Common myeloid progenitor, CD34-positive (primary cell): ENCODE results near the gene NPIPB12.
"Not testable (repeated sequence)": the region's sequence is repeated elsewhere in the genome, so short reads cannot be mapped to it uniquely, and the experiment has no call there.

ENCODE experiments used
- CTCF ChIA-PET: fragments of 350-600 bp; sonication (Branson Sonifier 250); formaldehyde crosslinking; loops from one replicate; lab custom pipeline; 2021; ENCODE audit warnings: antibody characterized with exemption; lab: Charles Lee
- POLR2A ChIA-PET: fragments of 350-600 bp; sonication (Branson Sonifier 250); formaldehyde crosslinking; loops from one replicate; lab custom pipeline; 2021; ENCODE audit warnings: antibody characterized with exemption; lab: Charles Lee
- DNase-seq, 3 donors: peaks; one replicate each; pipeline versions ENCODE4 v3.0.0 to v3.0.0-alpha.2; 2013
- H3K27ac ChIP-seq, 2 experiments: 1 replicate in 1 of 2; 2 replicates in 1 of 2; pipeline ENCODE4 v1.7.0; 2013; ENCODE audit warnings: inconsistent platforms in 2 of 2, low read length in 2 of 2, mild to moderate bottlenecking in 2 of 2, low read depth in 1 of 2, moderate library complexity in 1 of 2; ENCODE audit not compliant: severe bottlenecking in 2 of 2, insufficient read depth in 1 of 2, poor library complexity in 1 of 2
- H3K27me3 ChIP-seq, 5 experiments: replicated peaks in 2 of 5; 1 replicate in 3 of 5; 2 replicates in 2 of 5; pipeline versions ENCODE4 v1.6.1 to v1.7.0; 2013; ENCODE audit warnings: low read length in 4 of 5, mild to moderate bottlenecking in 2 of 5, moderate library complexity in 2 of 5, inconsistent platforms in 1 of 5; ENCODE audit not compliant: insufficient read depth in 5 of 5, control insufficient read depth in 4 of 5
- H3K36me3 ChIP-seq, 4 experiments: 1 replicate in 2 of 4; 2 replicates in 2 of 4; pipeline versions ENCODE4 v1.6.1 to v1.7.0; 2013; ENCODE audit warnings: low read length in 3 of 4, control low read depth in 1 of 4, mild to moderate bottlenecking in 1 of 4; ENCODE audit not compliant: control insufficient read depth in 4 of 4, insufficient read depth in 4 of 4
- H3K4me1 ChIP-seq, 4 experiments: 1 replicate in 3 of 4; 2 replicates in 1 of 4; pipeline versions ENCODE4 v1.6.1 to v1.7.1; 2013; ENCODE audit warnings: low read length in 3 of 4, mild to moderate bottlenecking in 3 of 4, control low read depth in 1 of 4, inconsistent platforms in 1 of 4, moderate library complexity in 1 of 4; ENCODE audit not compliant: control insufficient read depth in 4 of 4, insufficient read depth in 4 of 4; ENCODE audit errors: control extremely low read depth in 1 of 4
- H3K4me3 ChIP-seq, 7 experiments: 1 replicate in 4 of 7; 2 replicates in 3 of 7; pipeline versions ENCODE4 v1.5.1 to v1.7.0; 2013; ENCODE audit warnings: mild to moderate bottlenecking in 7 of 7, low read length in 6 of 7, moderate library complexity in 6 of 7, inconsistent platforms in 2 of 7, low read depth in 2 of 7, control low read depth in 1 of 7; ENCODE audit not compliant: insufficient read depth in 4 of 7, control insufficient read depth in 1 of 7; ENCODE audit errors: extremely low read depth in 1 of 7
- H3K9me3 ChIP-seq, 5 experiments: 1 replicate in 4 of 5; 2 replicates in 1 of 5; pipeline versions ENCODE4 v1.6.1 to v1.7.1; 2013; ENCODE audit warnings: low read length in 4 of 5, mild to moderate bottlenecking in 2 of 5, inconsistent platforms in 1 of 5, low read depth in 1 of 5, moderate library complexity in 1 of 5; ENCODE audit not compliant: control insufficient read depth in 4 of 5, insufficient read depth in 2 of 5; ENCODE audit errors: control extremely low read depth in 1 of 5
- WGBS: methylation state at CpG from one replicate; pipeline ENCODE4 v1.1.5; 2013; ENCODE audit not compliant: insufficient coverage; 5-methylcytosine and 5-hydroxymethylcytosine counted together

The NPIPB12 gene

GRCh38 chr16:29453754-29454153, 52.5 kb downstream of the NPIPB12 start:
- POLR2A ChIA-PET: not testable (repeated sequence)

More at GRCh38 chr16:29453754-29454153, 52.5 kb downstream of the NPIPB12 start:
- H3K27me3 ChIP-seq, H3K27ac ChIP-seq, H3K4me1 ChIP-seq, CTCF ChIA-PET, H3K9me3 ChIP-seq, H3K36me3 ChIP-seq, DNase-seq, H3K4me3 ChIP-seq: not testable (repeated sequence)
- no CpG with 5 or more reads among the region's 21 CpGs for WGBS
